HEK293 (cell line): Measurements from ENCODE around the gene PRPH.

Experiments
- BCL6B ChIP-seq: fragments of 450-650 bp; formaldehyde crosslinking; IDR thresholded peaks from 2 replicates; pipeline ENCODE4 v1.5.1; 2017; ENCODE audit warnings: missing biosample characterization, missing genetic modification characterization
- CTCF ChIP-seq: fragments of 450-650 bp; formaldehyde crosslinking; IDR thresholded peaks from 2 replicates; pipeline ENCODE4 v1.5.1; 2016; ENCODE audit warnings: missing biosample characterization, missing genetic modification characterization
- KLF10 ChIP-seq: fragments of 450-650 bp; IDR thresholded peaks from 2 replicates; pipeline ENCODE4 v1.5.1; 2018; ENCODE audit warnings: missing biosample characterization, mild to moderate bottlenecking, missing genetic modification characterization
- MYNN ChIP-seq: fragments of 450-650 bp; formaldehyde crosslinking; IDR thresholded peaks from 2 replicates; pipeline ENCODE4 v1.5.1; 2016; ENCODE audit warnings: missing biosample characterization, missing genetic modification characterization, borderline replicate concordance
- PRDM6 ChIP-seq: fragments of 450-650 bp; formaldehyde crosslinking; IDR thresholded peaks from 2 replicates; pipeline ENCODE4 v1.5.1; 2017; ENCODE audit warnings: missing biosample characterization, missing genetic modification characterization
- REPIN1 ChIP-seq: fragments of 450-650 bp; formaldehyde crosslinking; IDR thresholded peaks from 2 replicates; pipeline ENCODE4 v1.5.1; 2017; ENCODE audit warnings: missing biosample characterization, missing genetic modification characterization, low read depth
- YY2 ChIP-seq: fragments of 450-650 bp; formaldehyde crosslinking; IDR thresholded peaks from 2 replicates; pipeline ENCODE4 v1.5.1; 2016; ENCODE audit warnings: missing biosample characterization, missing genetic modification characterization
- ZBTB10 ChIP-seq: fragments of 450-650 bp; formaldehyde crosslinking; IDR thresholded peaks from 2 replicates; pipeline ENCODE4 v1.5.1; 2016; ENCODE audit warnings: missing biosample characterization, missing genetic modification characterization
- ZBTB21 ChIP-seq: fragments of 450-650 bp; formaldehyde crosslinking; IDR thresholded peaks from 2 replicates; pipeline ENCODE4 v1.5.1; 2017; ENCODE audit warnings: missing biosample characterization, missing genetic modification characterization
- ZFHX2 ChIP-seq: fragments of 450-650 bp; formaldehyde crosslinking; conservative IDR thresholded peaks from 2 replicates; pipeline ENCODE4 v1.5.1; 2016; ENCODE audit warnings: missing biosample characterization, missing genetic modification characterization
- ZFP69B ChIP-seq: fragments of 450-650 bp; formaldehyde crosslinking; IDR thresholded peaks from 2 replicates; pipeline ENCODE4 v1.5.1; 2016; ENCODE audit warnings: missing biosample characterization, missing genetic modification characterization
- ZNF121 ChIP-seq: fragments of 450-650 bp; formaldehyde crosslinking; IDR thresholded peaks from 2 replicates; pipeline ENCODE4 v1.5.1; 2016; ENCODE audit warnings: missing biosample characterization, missing genetic modification characterization
- ZNF169 ChIP-seq: fragments of 450-650 bp; formaldehyde crosslinking; IDR thresholded peaks from 2 replicates; pipeline ENCODE4 v1.5.1; 2016; ENCODE audit warnings: missing biosample characterization, missing genetic modification characterization
- ZNF26 ChIP-seq: fragments of 450-650 bp; formaldehyde crosslinking; IDR thresholded peaks from 2 replicates; pipeline ENCODE4 v1.5.1; 2016; ENCODE audit warnings: missing biosample characterization, missing genetic modification characterization
- ZNF292 ChIP-seq: fragments of 450-650 bp; formaldehyde crosslinking; IDR thresholded peaks from 2 replicates; pipeline ENCODE4 v1.5.1; 2016; ENCODE audit warnings: low read depth, missing biosample characterization, missing genetic modification characterization, borderline replicate concordance
- ZNF391 ChIP-seq: fragments of 450-650 bp; formaldehyde crosslinking; IDR thresholded peaks from 2 replicates; pipeline ENCODE4 v1.5.1; 2016; ENCODE audit warnings: low read depth, missing biosample characterization, missing genetic modification characterization, borderline replicate concordance
- ZNF426 ChIP-seq: fragments of 450-650 bp; formaldehyde crosslinking; IDR thresholded peaks from 2 replicates; pipeline ENCODE4 v1.5.1; 2017; ENCODE audit warnings: missing biosample characterization, missing genetic modification characterization, mild to moderate bottlenecking, inconsistent platforms, moderate library complexity
- ZNF449 ChIP-seq: fragments of 450-650 bp; formaldehyde crosslinking; IDR thresholded peaks from 2 replicates; pipeline ENCODE4 v1.5.1; 2017; ENCODE audit warnings: missing biosample characterization, mild to moderate bottlenecking, missing genetic modification characterization, moderate library complexity
- ZNF473 ChIP-seq: fragments of 450-650 bp; formaldehyde crosslinking; IDR thresholded peaks from 2 replicates; pipeline ENCODE4 v1.5.1; 2017; ENCODE audit warnings: missing biosample characterization, missing genetic modification characterization
- ZNF521 ChIP-seq: fragments of 450-650 bp; formaldehyde crosslinking; IDR thresholded peaks from 2 replicates; pipeline ENCODE4 v1.5.1; 2017; ENCODE audit warnings: missing biosample characterization, mild to moderate bottlenecking, missing genetic modification characterization
- ZNF555 ChIP-seq: fragments of 450-650 bp; formaldehyde crosslinking; conservative IDR thresholded peaks from 2 replicates; pipeline ENCODE4 v1.5.1; 2017; ENCODE audit warnings: missing biosample characterization, mild to moderate bottlenecking, missing genetic modification characterization, inconsistent platforms
- ZNF621 ChIP-seq: fragments of 450-650 bp; formaldehyde crosslinking; IDR thresholded peaks from 2 replicates; pipeline ENCODE4 v1.5.1; 2017; ENCODE audit warnings: missing biosample characterization, missing genetic modification characterization
- ZNF623 ChIP-seq: fragments of 450-650 bp; formaldehyde crosslinking; IDR thresholded peaks from 2 replicates; pipeline ENCODE4 v1.5.1; 2016; ENCODE audit warnings: missing biosample characterization, missing genetic modification characterization
- ZNF626 ChIP-seq: fragments of 450-650 bp; sonication (Bioruptor Pico); formaldehyde crosslinking; IDR thresholded peaks from 2 replicates; pipeline ENCODE4 v1.5.1; 2018; ENCODE audit warnings: missing biosample characterization, missing genetic modification characterization, inconsistent platforms
- ZNF658 ChIP-seq: fragments of 450-650 bp; formaldehyde crosslinking; IDR thresholded peaks from 2 replicates; pipeline ENCODE4; 2016; ENCODE audit warnings: missing biosample characterization, missing genetic modification characterization
- ZNF707 ChIP-seq: fragments of 450-650 bp; formaldehyde crosslinking; IDR thresholded peaks from 2 replicates; pipeline ENCODE4 v1.5.1; 2016; ENCODE audit warnings: missing biosample characterization, missing genetic modification characterization
- ZNF768 ChIP-seq: fragments of 450-650 bp; formaldehyde crosslinking; IDR thresholded peaks from 2 replicates; pipeline ENCODE4 v1.5.1; 2018; ENCODE audit warnings: missing biosample characterization, mild to moderate bottlenecking, missing genetic modification characterization
- ZNF776 ChIP-seq: fragments of 450-650 bp; formaldehyde crosslinking; IDR thresholded peaks from 2 replicates; pipeline ENCODE4 v1.5.0; 2017; ENCODE audit warnings: missing biosample characterization, missing genetic modification characterization, borderline replicate concordance
- ZNF791 ChIP-seq: fragments of 450-650 bp; formaldehyde crosslinking; IDR thresholded peaks from 2 replicates; pipeline ENCODE4 v1.5.1; 2016; ENCODE audit warnings: missing biosample characterization, missing genetic modification characterization
- ZNF843 ChIP-seq: fragments of 450-650 bp; formaldehyde crosslinking; IDR thresholded peaks from 2 replicates; pipeline ENCODE4 v1.5.1; 2016; ENCODE audit warnings: missing biosample characterization, missing genetic modification characterization

Gene PRPH

GRCh38 chr12:49296034-49296835, 1.3 kb downstream of the PRPH start (continued):
- TF ChIP-seq ZNF843 (0 out of 2 replicates have a peak, but pooled peaks have one; percentile 9), ZNF26 (tag by site-specific recombination) (no peak), ZNF521 (tag by site-specific recombination) (no peak), ZFHX2 (peak; percentile 85), REPIN1 (tag by site-specific recombination) (no peak; the same call in 1 of the 2 replicates), ZNF621 (tag by site-specific recombination) (no peak), ZNF449 (tag by site-specific recombination) (no peak), ZNF707 (no peak), YY2 (tag by site-specific recombination) (no peak), ZNF121 (tag by site-specific recombination) (peak; percentile 89), ZNF169 (tag by site-specific recombination) (no peak), PRDM6 (tag by site-specific recombination) (no peak), ZNF473 (tag by site-specific recombination) (no peak), ZNF426 (tag by site-specific recombination) (no peak), ZFP69B (peak; percentile 38; the same call in 1 of the 2 replicates), ZBTB10 (tag by site-specific recombination) (peak; percentile 79), ZNF292 (tag by site-specific recombination) (no peak), MYNN (tag by site-specific recombination) (no peak), ZNF555 (no peak), ZNF626 (tag by site-specific recombination) (no peak), BCL6B (tag by site-specific recombination) (no peak), ZNF791 (tag by site-specific recombination) (no peak), ZNF623 (tag by site-specific recombination) (no peak), KLF10 (tag by site-specific recombination) (no peak), ZNF658 (no peak), ZNF776 (tag by site-specific recombination) (no peak), ZNF391 (tag by site-specific recombination) (no peak), CTCF (tag by site-specific recombination) (peak; percentile 98), ZBTB21 (tag by site-specific recombination) (no peak), ZNF768 (no peak; the same call in 1 of the 2 replicates)
